ENCODE data around the gene BTBD2.

BTBD2 gene

GRCh38 chr19:1978346-1978894 is 37.1 kb downstream of the BTBD2 start:
- no peak for ATAC-seq
- TF ChIP-seq CSRNP3 (CRISPR knock-in tag; IDR thresholded peaks at IDR 0.05) (no peak), ZFP30 (CRISPR knock-in tag; IDR thresholded peaks at IDR 0.05) (no peak), ZNF565 (CRISPR knock-in tag; conservative IDR thresholded peaks at IDR 0.05; ENCODE audit: low read depth) (no peak), CSDC2 (CRISPR knock-in tag; IDR thresholded peaks at IDR 0.05) (no peak)
- TF ChIP-seq, protein P1, sequence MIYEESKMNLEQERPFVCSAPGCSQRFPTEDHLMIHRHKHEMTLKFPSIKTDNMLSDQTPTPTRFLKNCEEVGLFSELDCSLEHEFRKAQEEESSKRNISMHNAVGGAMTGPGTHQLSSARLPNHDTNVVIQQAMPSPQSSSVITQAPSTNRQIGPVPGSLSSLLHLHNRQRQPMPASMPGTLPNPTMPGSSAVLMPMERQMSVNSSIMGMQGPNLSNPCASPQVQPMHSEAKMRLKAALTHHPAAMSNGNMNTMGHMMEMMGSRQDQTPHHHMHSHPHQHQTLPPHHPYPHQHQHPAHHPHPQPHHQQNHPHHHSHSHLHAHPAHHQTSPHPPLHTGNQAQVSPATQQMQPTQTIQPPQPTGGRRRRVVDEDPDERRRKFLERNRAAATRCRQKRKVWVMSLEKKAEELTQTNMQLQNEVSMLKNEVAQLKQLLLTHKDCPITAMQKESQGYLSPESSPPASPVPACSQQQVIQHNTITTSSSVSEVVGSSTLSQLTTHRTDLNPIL (CRISPR knock-in tag; IDR thresholded peaks at IDR 0.05; ENCODE audit: low read depth): no peak

- ATAC-seq: no peak
- TF ChIP-seq ZC3H10 (CRISPR knock-in tag; IDR thresholded peaks at IDR 0.05) (no peak), TOX (CRISPR knock-in tag; IDR thresholded peaks at IDR 0.05; ENCODE audit: borderline replicate concordance) (no peak), ESRRG (CRISPR knock-in tag; IDR thresholded peaks at IDR 0.05) (no peak)
- TF ChIP-seq, protein P1 (CRISPR knock-in tag; IDR thresholded peaks at IDR 0.05; ENCODE audit: low read depth): no peak
These were observed 38.4 kb downstream of the BTBD2 start for GRCh38 chr19:1977120-1977519.

- TF ChIP-seq SNAI2 (CRISPR knock-in tag; IDR thresholded peaks at IDR 0.05) (no peak), BACH2 (CRISPR knock-in tag; IDR thresholded peaks at IDR 0.05; ENCODE audit: borderline replicate concordance) (no peak), CSRNP3 (CRISPR knock-in tag; IDR thresholded peaks at IDR 0.05) (no peak), ZFP30 (CRISPR knock-in tag; IDR thresholded peaks at IDR 0.05) (no peak), CSDC2 (CRISPR knock-in tag; IDR thresholded peaks at IDR 0.05) (no peak), RARB (CRISPR knock-in tag; IDR thresholded peaks at IDR 0.05) (no peak), ZFP3 (CRISPR knock-in tag; IDR thresholded peaks at IDR 0.05) (no peak), PATZ1 (CRISPR knock-in tag; IDR thresholded peaks at IDR 0.05; ENCODE audit: borderline replicate concordance) (no peak), ZNF70 (CRISPR knock-in tag; IDR thresholded peaks at IDR 0.05) (no peak)
- no peak for ATAC-seq
These were observed 40.4 kb downstream of the BTBD2 start for GRCh38 chr19:1975162-1975480.

DNA sequence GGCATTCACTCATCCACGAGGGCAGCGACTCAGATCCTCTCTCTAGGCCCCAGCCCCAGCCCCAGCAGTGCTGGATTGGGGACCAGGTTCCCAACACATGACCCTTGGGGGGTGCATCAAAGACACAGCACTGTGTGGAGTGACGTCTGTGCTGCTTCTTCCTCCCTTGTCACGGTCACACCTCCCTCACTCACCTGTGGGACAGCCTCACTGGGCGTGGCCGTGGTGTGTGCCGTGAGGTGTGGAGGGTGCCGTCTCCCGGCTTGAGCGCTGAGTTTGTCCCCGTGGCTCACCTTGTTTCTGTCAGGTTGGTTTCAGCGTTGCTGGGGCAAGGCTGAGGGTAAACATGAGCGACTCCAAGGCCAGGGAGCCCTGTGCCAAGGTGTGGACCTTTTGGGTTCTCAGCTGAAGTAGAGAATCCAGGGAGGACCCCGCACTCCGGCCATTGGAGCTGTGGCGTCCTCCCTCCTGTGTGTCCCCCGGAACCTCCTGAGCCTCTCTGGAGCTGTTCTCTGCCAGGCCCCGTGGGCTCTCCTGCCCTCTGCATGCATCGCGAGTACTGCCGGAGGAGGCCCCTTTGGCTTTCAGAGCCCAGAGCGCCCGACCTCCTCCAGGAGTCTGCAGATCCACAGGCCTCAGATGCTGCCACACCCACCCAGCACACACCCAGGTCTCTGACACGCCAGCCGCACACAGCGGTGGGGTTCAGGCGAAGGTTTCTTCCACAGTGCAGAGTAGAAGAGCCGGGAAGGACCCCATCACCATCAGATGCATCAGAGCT is 40.9 kb downstream of the BTBD2 start:
- TF ChIP-seq ESRRG (CRISPR knock-in tag; IDR thresholded peaks at IDR 0.05) (no peak), RARB (CRISPR knock-in tag; IDR thresholded peaks at IDR 0.05) (no peak), ZNF565 (CRISPR knock-in tag; conservative IDR thresholded peaks at IDR 0.05; ENCODE audit: low read depth) (no peak), BACH2 (CRISPR knock-in tag; IDR thresholded peaks at IDR 0.05; ENCODE audit: borderline replicate concordance) (no peak), CSDC2 (CRISPR knock-in tag; IDR thresholded peaks at IDR 0.05) (no peak), OSR1 (CRISPR knock-in tag; IDR thresholded peaks at IDR 0.05) (no peak), GLIS3 (CRISPR knock-in tag; IDR thresholded peaks at IDR 0.05) (no peak), ZNF8 (CRISPR knock-in tag; IDR thresholded peaks at IDR 0.05) (no peak), ZFP30 (CRISPR knock-in tag; IDR thresholded peaks at IDR 0.05) (no peak)
- ATAC-seq: no peak
